ENCODE results near the gene NDUFS6. TPM values are rescaled to one million over a fixed set of nuclear protein-coding genes. Genes with fewer than 3 reads are reported as not detected.
"Not testable (repeated sequence)": the region's sequence is repeated elsewhere in the genome, so short reads cannot be mapped to it uniquely, and the experiment has no call there.

Gene NDUFS6
- total and polyA plus RNA-seq, 5 donors from 2014 or later, result 21.6 to 98.7 (median 74.6) TPM

- no peaks in the 10 kb centered on the region for H3K36me3 Mint-ChIP-seq
- H3K4me3 Mint-ChIP-seq, result no peak overlapping the region
- peaks cover 12% of the 10 kb centered on the region for H3K27me3 Mint-ChIP-seq
- H3K4me3 ChIP-seq (ENCODE audit: low read depth, low read length), result no peak overlapping the region
- H3K36me3 ChIP-seq (ENCODE audit: control insufficient read depth, insufficient read depth, low read length), result no peaks in the 10 kb centered on the region
- no peaks in the 10 kb centered on the region for H3K27me3 ChIP-seq (ENCODE audit: control insufficient read depth, insufficient read depth, low read length)
- DNase-seq, result no peak
- no peaks in the 10 kb centered on the region for H3K9me3 ChIP-seq (ENCODE audit: control insufficient read depth in 2 of 2, low read length in 2 of 2)
- H3K4me1 ChIP-seq (ENCODE audit: control insufficient read depth, insufficient read depth, low read length, poor library complexity, severe bottlenecking), result no peaks in the 10 kb centered on the region
- no peak overlapping the region for H3K27ac ChIP-seq (ENCODE audit: insufficient read depth, low read length, poor library complexity, severe bottlenecking)
- H3K27ac Mint-ChIP-seq, result no peak overlapping the region
- ATAC-seq (ENCODE audit: low read depth in 2 of 2), result no peak
- H3K4me1 Mint-ChIP-seq, result no peaks in the 10 kb centered on the region
- no peaks in the 10 kb centered on the region for H3K9me3 Mint-ChIP-seq
These were observed 36.0 kb downstream of the NDUFS6 start for GRCh38 chr5:1836891-1837880.

DNA sequence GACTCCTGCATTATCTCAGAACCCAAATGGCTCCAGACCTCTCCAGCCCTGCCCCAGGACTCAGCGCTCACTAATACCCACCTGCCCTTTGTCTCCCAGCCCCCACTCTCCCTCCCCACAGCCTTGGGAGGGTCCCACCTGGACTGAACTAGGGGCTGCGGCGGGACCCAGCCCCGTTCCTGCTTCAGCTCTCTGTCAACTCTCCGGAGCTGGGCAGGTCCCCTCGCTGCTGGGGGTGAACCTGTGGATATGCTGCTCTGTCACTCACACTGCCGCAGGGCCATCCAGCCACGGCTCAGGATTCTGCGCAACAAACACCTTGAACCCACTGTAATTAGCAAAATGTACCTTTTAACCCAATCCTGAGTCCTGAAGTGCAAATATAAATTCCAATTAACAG, 36.8 kb downstream of the NDUFS6 start:
- Mint-ChIP-seq H3K27me3 (peaks cover 12% of the 10 kb centered on the region), H3K4me1 (no peaks in the 10 kb centered on the region), H3K36me3 (no peaks in the 10 kb centered on the region), H3K4me3 (no peak overlapping the region), H3K27ac (no peak overlapping the region), H3K9me3 (no peaks in the 10 kb centered on the region)
- no peak for ATAC-seq (ENCODE audit: low read depth in 2 of 2)
- Histone ChIP-seq H3K27ac (ENCODE audit: insufficient read depth, low read length, poor library complexity, severe bottlenecking) (no peak overlapping the region), H3K4me3 (ENCODE audit: low read depth, low read length) (no peak overlapping the region), H3K4me1 (ENCODE audit: control insufficient read depth, insufficient read depth, low read length, poor library complexity, severe bottlenecking) (no peaks in the 10 kb centered on the region), H3K36me3 (ENCODE audit: control insufficient read depth, insufficient read depth, low read length) (no peaks in the 10 kb centered on the region), H3K9me3 (ENCODE audit: control insufficient read depth in 2 of 2, low read length in 2 of 2) (no peaks in the 10 kb centered on the region), H3K27me3 (ENCODE audit: control insufficient read depth, insufficient read depth, low read length) (no peaks in the 10 kb centered on the region)
- DNase-seq, result no peak

DNA sequence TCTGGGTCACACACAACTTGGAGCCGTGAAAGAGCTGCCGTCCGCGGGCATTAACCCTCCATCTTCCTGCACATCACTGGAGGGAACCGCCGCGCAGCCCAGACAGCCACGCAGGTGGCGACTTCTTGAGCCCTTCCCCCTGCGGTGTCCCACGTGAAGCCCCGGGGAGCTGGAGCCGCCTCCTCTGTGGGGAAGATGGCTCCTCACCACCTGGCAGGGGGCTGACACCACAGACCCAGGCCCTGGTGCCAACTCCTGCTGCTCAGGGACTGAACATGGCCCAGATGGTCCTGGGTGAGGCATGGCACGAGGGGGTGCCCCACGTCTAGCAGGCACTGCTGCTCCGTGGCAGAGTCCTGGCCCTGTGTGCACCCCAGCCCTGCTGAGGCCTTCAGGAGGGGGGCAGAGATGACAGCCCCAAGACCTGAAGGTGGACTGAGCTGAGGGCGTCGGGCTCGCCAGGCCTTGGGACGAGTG, 38.9 kb downstream of the NDUFS6 start:
- H3K36me3 Mint-ChIP-seq, result no peaks in the 10 kb centered on the region
- Histone ChIP-seq H3K4me1 (ENCODE audit: control insufficient read depth, insufficient read depth, low read length, poor library complexity, severe bottlenecking) (no peaks in the 10 kb centered on the region), H3K9me3 (ENCODE audit: control insufficient read depth in 2 of 2, low read length in 2 of 2) (no peaks in the 10 kb centered on the region), H3K36me3 (ENCODE audit: control insufficient read depth, insufficient read depth, low read length) (no peaks in the 10 kb centered on the region), H3K4me3 (ENCODE audit: low read depth, low read length) (no peak overlapping the region), H3K27ac (ENCODE audit: insufficient read depth, low read length, poor library complexity, severe bottlenecking) (no peak overlapping the region), H3K27me3 (ENCODE audit: control insufficient read depth, insufficient read depth, low read length) (no peaks in the 10 kb centered on the region)
- no peaks in the 10 kb centered on the region for H3K9me3 Mint-ChIP-seq
- no peaks in the 10 kb centered on the region for H3K4me1 Mint-ChIP-seq
- DNase-seq (no peak), ATAC-seq (ENCODE audit: low read depth in 2 of 2) (no peak)
- H3K27me3 Mint-ChIP-seq, result peaks cover 6% of the 10 kb centered on the region
- no peak overlapping the region for H3K27ac Mint-ChIP-seq
- H3K4me3 Mint-ChIP-seq, result no peak overlapping the region

DNA sequence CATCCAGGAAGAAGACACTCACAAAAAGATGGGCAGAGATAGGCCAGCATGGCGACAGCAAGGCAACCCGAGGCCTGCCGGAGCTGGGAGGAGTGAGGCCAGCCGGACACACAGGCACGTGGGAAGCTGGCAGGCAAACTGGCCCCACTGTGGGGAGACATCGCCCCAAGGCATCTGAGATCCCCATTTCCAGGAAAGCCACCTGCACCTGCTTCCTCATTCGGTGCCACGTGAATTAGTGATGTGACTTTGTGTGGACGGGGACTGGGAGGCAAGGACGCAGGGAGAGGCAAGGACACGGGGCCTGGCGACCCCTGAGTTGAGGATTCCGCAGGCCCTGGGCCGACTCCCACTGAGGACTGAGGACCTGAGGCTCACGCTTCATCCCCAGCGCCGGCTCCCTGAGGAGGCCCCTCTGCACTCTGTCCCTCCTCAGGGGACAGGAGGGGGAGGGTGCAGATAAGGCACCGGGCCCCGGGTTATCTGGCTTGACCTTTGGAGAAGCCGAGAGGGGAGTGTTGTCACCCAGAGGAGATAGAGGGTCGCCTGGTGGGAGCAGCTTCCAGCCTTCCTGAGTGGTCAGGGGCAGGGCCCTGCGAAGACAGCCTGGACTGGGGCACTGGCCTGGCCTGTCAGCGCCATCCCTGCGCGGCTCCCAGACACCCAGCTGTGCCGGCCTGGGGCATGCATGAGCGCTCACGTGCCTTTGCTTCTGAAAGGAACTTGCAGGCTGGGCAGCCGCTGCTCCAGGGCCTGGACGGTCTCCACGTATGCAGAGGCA, 39.7 kb downstream of the NDUFS6 start:
- no peaks in the 10 kb centered on the region for H3K9me3 Mint-ChIP-seq
- no peaks in the 10 kb centered on the region for H3K9me3 ChIP-seq (ENCODE audit: control insufficient read depth in 2 of 2, low read length in 2 of 2)
- H3K27me3 Mint-ChIP-seq, result peaks cover 6% of the 10 kb centered on the region

DNA sequence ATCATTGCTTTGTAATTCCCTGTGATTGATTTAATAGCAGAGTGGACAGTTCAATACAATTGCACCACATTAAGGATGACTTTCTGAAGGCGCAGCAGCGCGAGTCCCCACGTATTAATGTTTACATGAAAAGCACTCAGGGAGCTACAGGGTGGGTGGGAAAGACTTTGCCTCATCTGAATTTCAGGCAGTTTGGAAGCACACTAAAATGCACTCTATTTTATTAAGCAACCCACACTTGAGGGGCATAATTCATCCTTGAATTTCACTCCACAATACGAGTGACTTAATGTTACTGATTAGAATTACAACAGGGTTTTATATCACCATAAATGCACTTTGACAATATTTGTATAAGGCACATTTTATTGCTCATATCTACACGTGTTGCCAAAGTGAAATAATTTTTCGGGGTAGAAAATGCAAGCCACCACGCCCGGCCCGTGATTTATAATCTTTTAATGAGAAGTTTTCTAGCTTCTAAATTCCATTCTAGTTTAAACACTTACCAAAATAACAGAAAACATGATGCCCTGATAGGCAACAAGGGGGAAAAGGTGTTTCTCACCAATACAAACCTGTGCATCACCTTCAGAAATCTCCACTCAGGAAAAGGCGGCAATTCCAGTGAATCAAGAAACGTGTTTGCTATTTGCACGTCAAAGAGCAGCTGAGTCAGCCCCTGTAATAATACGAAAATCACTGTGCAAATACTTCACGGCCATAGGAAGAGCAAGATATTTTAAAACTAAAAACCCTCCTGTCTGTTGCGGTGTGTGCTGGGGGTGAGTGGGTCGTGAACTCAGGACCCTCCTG, 41.0 kb downstream of the NDUFS6 start:
- no peaks in the 10 kb centered on the region for H3K4me1 ChIP-seq (ENCODE audit: control insufficient read depth, insufficient read depth, low read length, poor library complexity, severe bottlenecking)
- DNase-seq, result no peak
- H3K9me3 ChIP-seq (ENCODE audit: control insufficient read depth in 2 of 2, low read length in 2 of 2), result no peaks in the 10 kb centered on the region
- Mint-ChIP-seq H3K36me3 (no peaks in the 10 kb centered on the region), H3K9me3 (no peaks in the 10 kb centered on the region), H3K4me3 (no peak overlapping the region), H3K4me1 (no peaks in the 10 kb centered on the region), H3K27me3 (peaks cover 6% of the 10 kb centered on the region), H3K27ac (no peak overlapping the region)
- H3K4me3 ChIP-seq (ENCODE audit: low read depth, low read length), result no peak overlapping the region
- no peaks in the 10 kb centered on the region for H3K27me3 ChIP-seq (ENCODE audit: control insufficient read depth, insufficient read depth, low read length)
- no peak overlapping the region for H3K27ac ChIP-seq (ENCODE audit: insufficient read depth, low read length, poor library complexity, severe bottlenecking)
- no peaks in the 10 kb centered on the region for H3K36me3 ChIP-seq (ENCODE audit: control insufficient read depth, insufficient read depth, low read length)
- no peak for ATAC-seq (ENCODE audit: low read depth in 2 of 2)

More for the DNA sequence above, 39.7 kb downstream of the NDUFS6 start:
- Mint-ChIP-seq H3K27ac (no peak overlapping the region), H3K36me3 (no peaks in the 10 kb centered on the region), H3K4me1 (no peaks in the 10 kb centered on the region), H3K4me3 (no peak overlapping the region)
- H3K27me3 ChIP-seq (ENCODE audit: control insufficient read depth, insufficient read depth, low read length), result no peaks in the 10 kb centered on the region
- no peak overlapping the region for H3K27ac ChIP-seq (ENCODE audit: insufficient read depth, low read length, poor library complexity, severe bottlenecking)
- no peaks in the 10 kb centered on the region for H3K36me3 ChIP-seq (ENCODE audit: control insufficient read depth, insufficient read depth, low read length)
- no peak for DNase-seq
- ATAC-seq (ENCODE audit: low read depth in 2 of 2), result no peak
- H3K4me3 ChIP-seq (ENCODE audit: low read depth, low read length), result no peak overlapping the region
- H3K4me1 ChIP-seq (ENCODE audit: control insufficient read depth, insufficient read depth, low read length, poor library complexity, severe bottlenecking), result no peaks in the 10 kb centered on the region

DNA sequence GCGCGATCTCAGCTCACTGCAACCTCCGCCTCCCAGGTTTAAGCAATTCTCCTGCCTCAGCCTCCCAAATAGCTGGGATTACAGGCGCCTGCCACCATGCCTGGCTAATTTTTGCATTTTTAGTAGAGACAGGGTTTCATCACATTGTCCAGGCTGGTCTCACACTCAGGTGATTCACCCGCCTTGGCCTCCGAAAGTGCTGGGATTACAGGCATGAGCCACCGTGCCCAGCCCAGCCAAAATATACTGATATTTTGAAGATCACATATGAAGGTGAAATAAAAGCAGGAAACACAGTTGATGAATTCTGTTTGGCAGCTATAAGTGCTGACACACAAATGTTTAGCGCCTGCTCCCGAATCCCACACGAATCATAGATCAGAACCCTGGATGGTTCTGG, 42.6 kb downstream of the NDUFS6 start:
- H3K4me1 ChIP-seq (ENCODE audit: control insufficient read depth, insufficient read depth, low read length, poor library complexity, severe bottlenecking); H3K27me3 ChIP-seq (ENCODE audit: control insufficient read depth, insufficient read depth, low read length); H3K27ac Mint-ChIP-seq; H3K4me1 Mint-ChIP-seq; H3K36me3 ChIP-seq (ENCODE audit: control insufficient read depth, insufficient read depth, low read length); H3K36me3 Mint-ChIP-seq; H3K4me3 Mint-ChIP-seq; H3K27me3 Mint-ChIP-seq; H3K27ac ChIP-seq (ENCODE audit: insufficient read depth, low read length, poor library complexity, severe bottlenecking); H3K4me3 ChIP-seq (ENCODE audit: low read depth, low read length); DNase-seq; H3K9me3 Mint-ChIP-seq; H3K9me3 ChIP-seq (ENCODE audit: control insufficient read depth in 2 of 2, low read length in 2 of 2); ATAC-seq (ENCODE audit: low read depth in 2 of 2): not testable (repeated sequence)

DNA sequence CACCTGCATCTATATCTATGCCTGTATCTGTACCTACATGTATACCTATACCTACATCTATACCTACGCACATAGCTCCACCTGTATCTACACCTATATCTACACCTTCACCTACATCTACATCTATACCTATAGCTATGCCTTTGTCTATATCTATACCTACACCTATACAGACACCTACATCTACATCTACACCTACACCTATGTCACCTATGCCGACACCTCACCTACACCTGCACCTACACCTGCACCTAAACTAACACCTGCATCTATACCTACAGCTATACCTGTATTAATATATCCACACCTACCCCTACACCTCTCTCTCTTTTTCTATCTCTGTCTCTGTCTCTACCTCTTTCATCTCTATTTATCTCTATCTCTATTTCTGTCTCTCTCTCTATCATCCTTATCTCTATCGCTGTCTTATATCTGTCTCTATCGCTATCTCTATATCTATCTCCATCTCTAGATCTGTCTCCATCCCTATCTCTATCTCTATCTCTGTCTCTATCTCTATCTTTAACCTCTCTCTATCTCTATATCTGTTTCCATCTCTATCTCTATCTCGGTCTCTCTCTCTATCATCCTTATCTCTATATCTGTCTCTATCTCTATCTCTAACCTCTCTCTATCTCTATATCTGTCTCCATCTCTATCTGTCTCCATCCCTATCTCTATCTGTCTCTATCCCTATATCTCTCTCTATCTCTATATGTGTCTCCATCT, 43.7 kb downstream of the NDUFS6 start:
- no peak overlapping the region for H3K27ac ChIP-seq (ENCODE audit: insufficient read depth, low read length, poor library complexity, severe bottlenecking)
- H3K27me3 Mint-ChIP-seq, result peaks cover 4% of the 10 kb centered on the region
- no peaks in the 10 kb centered on the region for H3K27me3 ChIP-seq (ENCODE audit: control insufficient read depth, insufficient read depth, low read length)
- H3K27ac Mint-ChIP-seq, result no peak overlapping the region
- no peaks in the 10 kb centered on the region for H3K4me1 Mint-ChIP-seq
- H3K4me3 Mint-ChIP-seq, result no peak overlapping the region
- H3K4me1 ChIP-seq (ENCODE audit: control insufficient read depth, insufficient read depth, low read length, poor library complexity, severe bottlenecking), result no peaks in the 10 kb centered on the region
- DNase-seq (no peak), ATAC-seq (ENCODE audit: low read depth in 2 of 2) (no peak)
- H3K4me3 ChIP-seq (ENCODE audit: low read depth, low read length), result no peak overlapping the region
- H3K36me3 Mint-ChIP-seq, result no peaks in the 10 kb centered on the region
- H3K9me3 Mint-ChIP-seq, result peaks cover 0 to 2% (median 0%) of the 10 kb centered on the region in 7 donors
- H3K9me3 ChIP-seq (ENCODE audit: control insufficient read depth in 2 of 2, low read length in 2 of 2), result no peaks in the 10 kb centered on the region
- H3K36me3 ChIP-seq (ENCODE audit: control insufficient read depth, insufficient read depth, low read length), result no peaks in the 10 kb centered on the region
